Measurements from ENCODE around the gene AP4S1.
"Not testable (repeated sequence)": the region's sequence is repeated elsewhere in the genome, so short reads cannot be mapped to it uniquely, and the experiment has no call there.

Gene AP4S1

DNA sequence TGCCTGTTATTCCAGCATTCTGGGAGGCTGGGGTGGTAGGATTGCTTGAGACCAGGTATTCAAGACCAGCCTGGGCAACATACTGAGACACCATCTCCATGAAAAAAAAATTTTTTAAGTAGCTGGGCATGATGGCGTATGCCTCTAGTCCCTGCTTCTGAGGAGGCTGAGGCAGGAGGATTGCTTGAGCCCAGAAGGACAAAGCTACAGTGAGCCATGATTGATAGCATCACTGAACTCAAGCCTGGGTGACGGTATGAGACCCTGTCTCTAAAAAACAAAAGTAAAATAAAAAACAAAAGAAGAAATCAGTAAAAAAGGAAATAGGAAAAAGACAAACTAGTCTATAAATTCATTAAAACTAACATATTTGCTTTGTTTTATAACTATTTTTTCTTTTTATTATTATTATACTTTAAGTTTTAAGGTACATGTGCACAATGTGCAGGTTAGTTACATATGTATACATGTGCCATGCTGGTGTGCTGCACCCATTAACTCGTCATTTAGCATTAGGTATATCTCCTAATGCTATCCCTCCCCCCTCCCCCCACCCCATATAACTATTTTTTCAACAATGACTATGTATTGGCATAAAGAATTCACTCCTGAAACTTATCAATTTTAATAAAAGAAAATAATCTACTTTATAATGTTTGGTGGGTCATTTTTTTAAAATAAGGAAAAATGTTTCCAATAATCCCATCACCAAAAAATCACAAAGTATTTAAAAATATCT lies 15.4 kb upstream of the AP4S1 start:
- no peak for DNase-seq

DNA sequence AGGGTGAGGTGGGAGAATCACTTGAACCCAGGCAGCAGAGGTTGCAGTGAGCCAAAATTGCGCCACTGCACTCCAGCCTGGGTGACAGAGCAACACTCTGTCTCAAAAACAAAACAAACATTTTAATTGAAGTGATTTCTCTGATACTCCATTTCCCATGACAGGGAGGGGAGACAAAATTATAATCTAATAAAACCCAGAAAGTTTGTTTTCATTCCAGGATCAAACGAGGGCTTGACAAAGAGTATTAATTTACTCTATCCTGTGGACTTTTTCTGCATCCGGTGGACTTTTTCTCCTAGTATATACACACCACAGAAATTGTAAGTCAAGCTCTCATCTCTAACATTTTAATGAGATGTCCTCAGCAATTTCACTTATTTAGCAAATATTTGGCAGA lies 14.5 kb upstream of the AP4S1 start:
- no peak for DNase-seq

DNA sequence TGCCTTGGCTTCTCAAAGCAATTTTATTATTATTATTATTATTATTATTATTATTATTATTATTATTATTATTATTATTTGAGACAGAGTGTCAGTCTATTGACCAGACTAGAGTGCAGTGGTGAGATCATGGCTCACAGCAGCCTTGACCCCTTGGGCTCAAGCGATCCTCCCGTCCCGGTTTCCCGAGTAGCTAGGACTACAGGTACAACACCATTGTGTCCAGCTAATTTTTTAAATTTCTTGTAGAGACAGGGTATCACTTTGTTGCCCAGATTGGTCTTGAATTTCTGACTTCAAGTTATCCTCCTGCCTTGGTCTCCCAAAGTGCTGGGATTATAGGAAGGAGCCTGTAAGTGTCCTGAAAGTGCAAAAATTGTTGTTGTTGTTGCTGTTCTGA lies 11.6 kb upstream of the AP4S1 start:
- no peak for DNase-seq

DNA sequence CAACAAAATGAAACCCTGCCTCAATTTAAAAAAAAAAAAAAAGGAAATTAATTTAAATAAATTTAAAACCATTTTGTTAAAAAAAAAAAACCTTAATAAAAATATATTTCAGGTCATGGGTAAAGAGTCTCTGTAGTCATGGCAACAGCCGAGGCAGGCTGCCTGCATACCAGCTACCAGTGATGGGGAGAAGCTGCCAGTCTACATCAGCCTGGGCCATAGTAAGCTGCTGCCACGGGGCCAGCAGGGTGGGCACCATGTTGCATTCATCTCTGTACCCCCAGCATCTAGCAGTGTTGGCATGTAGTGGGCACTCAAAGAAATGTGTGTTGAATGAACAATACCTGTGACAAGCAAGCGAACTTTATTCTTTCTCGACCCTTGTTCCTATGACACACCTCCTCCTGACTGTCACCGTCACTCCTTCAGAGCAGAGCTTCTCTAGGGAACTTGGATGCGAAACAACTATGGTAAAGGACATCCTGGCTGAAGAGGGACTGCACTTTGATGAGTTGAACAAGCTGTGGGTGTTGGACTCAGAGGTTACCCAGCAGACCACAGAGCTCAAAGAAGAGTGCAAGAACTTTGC lies 7.3 kb upstream of the AP4S1 start:
- no peak for DNase-seq

DNA sequence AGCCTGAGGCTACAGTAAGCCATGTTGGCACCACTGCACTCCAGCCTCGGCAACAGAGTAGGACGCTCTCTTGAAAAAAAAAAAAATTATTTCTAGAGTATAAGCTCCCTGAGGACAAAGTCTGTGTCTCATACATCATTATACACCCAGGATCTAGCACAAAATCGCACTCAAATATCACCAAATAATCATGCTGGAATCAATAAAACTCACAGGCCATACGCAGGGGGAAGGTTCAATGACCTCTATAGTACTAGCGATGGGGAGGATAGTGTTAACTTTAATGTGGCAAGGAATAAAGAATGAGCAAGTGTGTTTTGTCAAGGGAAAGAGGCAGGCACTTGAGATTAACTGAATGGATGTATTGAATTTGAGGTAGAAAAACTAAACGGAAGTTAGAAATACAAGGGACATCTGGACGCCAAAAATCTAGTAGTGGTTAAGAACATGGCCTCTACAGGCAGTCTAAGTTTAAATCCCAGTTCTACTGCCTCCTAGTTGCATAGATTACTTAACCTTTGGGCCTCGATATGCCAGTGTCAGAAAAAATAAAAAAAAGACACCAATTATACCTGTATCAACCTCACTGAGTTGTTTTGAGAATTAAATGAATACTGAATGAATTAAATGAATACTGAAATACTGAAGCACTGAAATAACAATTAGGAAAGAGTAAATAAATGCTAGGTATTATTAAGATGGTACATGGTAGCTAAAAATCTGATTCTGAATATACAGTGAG lies 4.4 kb upstream of the AP4S1 start:
- no peak for DNase-seq

DNA sequence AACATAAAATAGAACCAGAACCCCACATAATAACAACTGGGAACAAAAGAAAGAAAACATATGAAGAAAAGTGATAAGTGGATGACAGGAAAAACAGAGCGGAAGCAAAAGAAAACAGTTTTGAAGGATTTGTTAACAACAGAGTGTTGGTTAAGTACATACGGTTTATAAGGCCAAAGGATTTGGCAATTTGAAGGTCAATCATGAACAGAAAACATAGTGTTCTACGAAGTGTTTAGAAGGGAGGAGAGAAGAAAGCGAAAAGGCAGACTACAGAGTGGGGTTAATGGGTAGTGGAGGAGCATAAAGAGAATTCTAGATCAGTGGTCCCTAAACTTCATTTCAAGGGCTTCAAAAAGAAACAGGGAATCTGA lies 3.9 kb upstream of the AP4S1 start:
- DNase-seq = no peak

DNA sequence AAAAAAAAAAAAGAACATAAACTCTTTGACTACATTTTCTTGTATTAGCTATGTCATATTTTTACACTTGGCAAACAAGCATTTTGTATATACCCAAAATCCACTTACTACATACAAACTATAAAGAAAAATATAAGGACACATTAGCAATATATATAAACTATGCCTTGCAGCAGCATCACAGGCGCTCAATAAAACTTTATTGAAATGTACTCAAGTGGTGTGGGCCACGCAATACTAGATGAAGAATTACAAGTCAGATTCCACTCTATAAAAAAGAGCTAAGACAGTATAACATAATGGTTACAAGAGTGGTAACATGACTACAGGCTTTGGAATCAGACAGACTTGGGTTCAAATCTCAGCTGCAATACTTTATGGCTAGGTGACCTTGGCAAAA lies 3.1 kb upstream of the AP4S1 start:
- DNase-seq = no peak

DNA sequence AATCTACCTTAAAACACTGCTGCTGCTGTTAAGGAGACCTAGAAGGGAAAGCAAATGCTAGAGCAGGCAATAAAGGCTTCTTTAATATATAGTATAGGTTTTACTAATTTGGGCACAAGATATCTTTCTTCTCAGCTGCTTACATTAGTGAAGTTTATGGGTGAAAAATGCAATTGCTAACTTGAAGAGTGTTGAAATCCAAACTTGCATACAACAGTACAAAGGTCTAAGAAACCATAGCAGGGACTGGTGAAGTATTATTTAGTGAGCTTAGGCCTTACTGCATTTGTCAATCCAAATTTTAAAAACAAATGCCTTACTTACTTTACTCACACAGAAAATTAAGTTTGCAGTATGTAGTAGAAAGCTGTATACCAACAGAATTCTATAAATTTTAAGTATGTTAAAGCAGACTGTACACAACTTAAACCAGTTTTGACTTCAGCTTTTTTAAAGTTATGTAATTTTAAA lies 1.4 kb upstream of the AP4S1 start:
- DNase-seq = peak in 1 of 2 donors; percentile 9

DNA sequence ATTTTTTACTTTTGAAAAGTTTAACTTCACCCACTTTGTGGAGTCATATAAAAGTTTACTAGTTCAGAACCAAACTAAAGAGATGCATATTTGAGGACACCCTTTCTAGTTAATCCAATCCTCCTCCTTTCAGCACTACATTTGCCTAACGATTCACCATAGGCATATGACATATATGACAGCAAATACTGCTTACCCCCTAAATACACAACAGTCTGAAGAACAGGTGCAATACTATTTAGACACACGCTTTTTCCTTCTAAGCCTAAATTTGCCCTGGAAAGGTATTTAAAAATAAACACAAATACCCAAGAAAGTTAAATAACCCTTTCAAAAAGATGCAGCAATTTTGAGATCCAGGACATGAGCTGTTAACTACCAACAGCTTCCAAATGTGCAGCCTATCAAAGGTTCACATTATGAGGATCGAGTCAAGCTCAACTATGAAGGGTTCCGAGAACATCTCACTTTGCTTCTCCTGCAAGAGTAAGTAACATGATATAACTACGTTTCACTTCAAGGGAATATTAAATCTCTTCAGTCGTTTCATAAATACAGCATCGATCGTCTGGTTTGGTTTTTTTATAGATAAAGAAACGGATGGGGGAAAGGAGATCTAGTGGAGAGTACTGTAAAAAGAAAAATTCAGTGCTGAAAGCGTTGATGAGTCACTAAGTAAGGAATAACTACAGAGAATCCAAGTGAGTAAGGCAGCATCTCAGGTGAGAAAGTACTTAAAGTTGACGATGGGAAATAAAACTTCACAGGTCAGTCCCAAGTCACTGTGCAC lies 677 bp upstream of the AP4S1 start:
- DNase-seq = peak in 1 of 2 donors; percentile 3

DNA sequence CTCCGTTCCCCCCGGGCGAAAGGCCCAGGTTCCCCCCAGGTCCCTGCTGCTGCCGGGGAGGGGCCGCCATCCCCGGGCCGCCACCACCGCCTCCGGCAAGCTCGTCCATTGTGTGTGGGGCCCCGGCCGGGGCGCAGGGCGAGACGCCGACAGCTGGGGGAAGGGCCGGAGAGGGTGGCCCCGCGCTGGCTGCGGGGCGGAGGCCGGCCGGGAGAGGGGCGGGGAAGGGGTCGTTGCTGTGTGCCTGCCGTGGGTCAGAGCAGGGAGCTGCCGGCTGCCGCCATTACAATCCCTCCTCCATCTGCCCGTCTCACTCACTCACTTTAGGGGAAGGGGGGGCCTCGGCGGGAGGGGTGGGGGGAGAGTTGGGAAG lies 614 bp downstream of the AP4S1 start, which contains the start of gene STRN3:
TSS of gene STRN3 (minus strand) at position 303 of the 373 bp plus-strand sequence. CDS start at position 109, 194 bp downstream.
- no peak for DNase-seq

DNA sequence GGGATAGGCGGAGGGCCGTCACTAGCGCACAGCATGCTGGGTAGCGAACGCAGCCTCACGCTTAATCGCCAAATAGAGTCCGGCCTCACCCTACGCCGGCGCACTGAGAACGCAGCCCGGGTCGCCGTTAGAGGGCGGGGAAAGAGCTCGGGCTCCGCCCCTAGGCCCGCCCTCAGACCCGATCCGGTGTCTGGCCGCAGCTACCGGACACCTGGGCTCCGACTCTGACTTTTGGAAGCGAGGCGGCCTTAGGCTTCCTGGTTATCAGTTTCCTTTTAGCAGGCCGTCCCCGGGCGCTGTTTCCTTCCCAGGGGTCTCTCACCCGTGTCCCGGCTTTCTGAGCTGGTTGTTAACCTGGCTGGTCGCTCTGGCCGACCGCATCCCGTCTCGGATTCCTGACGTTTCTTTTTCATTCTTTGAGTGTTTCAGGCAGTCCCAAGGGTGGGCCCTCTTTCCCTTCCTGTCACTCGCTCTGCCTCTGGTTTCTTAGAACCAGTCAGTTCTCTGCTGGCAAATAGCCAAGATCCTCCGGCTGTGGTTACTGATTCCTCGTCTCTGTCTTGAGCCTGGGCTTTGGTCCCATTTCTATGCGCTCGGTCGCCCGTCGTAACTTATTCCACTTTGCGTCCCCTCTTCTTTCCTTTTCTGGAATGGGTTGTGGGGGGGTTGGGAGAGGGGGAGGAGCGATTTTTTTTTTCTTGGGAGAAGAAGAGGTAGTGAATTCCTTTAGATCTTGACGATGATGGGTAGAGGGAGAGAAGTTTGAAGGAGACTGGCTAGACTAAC lies 1.2 kb downstream of the AP4S1 start:
- peak; percentile 92 to 94 for DNase-seq

DNA sequence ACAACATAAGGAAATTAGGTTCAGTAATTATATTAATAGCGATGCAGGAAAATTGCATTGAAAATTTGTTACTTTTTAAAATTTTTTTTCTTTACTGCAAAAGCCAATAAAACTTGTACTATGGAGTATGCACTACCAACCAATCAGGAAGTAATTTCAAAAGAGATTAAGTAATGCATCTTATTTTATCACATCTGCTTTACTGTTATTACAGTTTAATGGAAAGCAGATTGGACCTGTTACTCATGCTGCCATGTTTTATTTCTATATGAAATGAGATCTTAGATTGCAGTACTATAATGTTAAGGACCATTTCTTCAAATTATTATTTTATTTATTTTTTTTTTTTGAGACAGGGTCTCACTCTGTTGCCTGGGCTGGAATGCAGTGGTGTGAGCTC lies 2.4 kb downstream of the AP4S1 start:
- peak in 1 of 2 donors; percentile 40 for DNase-seq

DNA sequence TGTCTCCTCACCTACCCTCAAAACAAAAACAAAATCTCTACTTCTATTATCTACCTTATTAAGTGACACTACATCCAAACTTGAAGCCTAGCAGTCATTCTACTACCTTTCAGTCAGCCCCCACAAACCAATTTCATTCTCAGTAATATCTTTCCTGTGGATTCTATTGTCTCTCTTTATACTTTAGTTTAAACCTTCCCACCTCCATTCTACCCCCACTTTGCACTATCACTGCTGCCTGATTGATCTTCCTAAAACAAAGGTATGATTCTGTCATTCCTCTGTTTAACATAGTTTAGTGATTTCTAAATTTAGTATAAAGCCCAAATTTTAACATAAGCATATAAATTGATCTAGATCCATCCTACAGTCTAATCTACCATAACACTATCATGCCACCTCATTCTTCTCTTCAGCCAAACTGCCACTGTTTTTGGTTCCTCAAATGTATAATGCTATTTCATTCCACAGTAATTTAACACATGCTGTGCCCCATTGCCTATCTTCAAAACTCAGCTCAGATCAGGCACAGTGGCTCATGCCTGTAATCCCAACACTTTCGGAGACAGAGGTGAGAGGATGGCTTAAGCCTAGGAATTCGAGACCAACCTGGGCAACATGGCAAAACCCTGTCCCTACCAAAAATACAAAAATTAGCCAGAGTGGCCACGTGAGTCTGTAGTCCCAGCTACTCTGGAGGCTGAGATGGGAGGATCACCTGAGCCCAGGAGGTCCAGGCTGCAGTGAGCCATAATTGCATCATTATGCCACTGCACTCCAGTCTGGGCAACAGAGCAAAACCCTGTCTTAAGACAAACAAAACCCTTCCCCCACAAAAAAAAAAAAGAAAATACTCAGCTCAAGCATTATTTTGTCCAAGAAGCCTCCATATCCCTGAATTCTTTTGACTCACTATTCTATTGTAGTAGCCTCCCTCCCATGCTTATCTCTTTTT lies 3.8 kb downstream of the AP4S1 start:
- DNase-seq = peak in 1 of 2 donors; percentile 3

DNA sequence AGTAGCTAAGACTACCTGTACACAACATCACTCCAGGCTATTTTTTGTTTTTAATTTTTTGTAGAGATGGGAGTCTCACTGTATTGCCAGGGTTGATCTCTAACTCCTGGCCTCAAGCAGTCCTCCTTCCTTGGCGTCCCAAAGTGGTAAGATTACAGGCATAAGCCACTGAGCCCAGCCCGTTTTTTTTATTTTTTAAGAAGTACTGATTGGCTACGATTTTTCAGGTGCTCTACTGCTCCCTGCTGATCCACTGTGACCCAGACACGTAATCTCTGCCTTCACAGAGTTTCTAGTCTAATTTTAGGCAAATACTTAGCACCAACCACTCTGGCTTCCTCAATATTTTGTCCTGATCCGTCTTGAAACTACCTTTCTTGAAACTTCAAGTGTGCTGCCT lies 5.0 kb downstream of the AP4S1 start:
- no peak for DNase-seq

DNA sequence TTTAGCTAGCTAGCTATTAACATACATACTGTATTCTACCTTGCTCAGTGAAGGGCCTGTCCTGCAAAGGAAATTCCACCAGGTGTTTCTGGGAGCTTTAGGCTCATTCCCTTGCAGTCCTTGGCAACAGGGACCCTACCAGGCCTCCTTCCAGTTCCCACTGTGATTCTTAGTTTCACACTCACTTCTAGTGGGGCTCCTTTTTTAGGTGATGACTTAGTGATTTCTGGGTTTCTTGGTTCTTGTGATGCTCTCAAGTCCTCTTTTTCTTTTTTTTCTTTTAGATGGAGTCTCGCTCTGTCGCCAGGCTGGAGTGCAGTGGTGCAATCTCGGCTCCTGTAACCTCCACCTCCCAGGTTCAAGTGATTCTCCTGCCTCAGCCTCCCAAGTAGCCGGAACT lies 11.1 kb downstream of the AP4S1 start:
- DNase-seq = no peak

DNA sequence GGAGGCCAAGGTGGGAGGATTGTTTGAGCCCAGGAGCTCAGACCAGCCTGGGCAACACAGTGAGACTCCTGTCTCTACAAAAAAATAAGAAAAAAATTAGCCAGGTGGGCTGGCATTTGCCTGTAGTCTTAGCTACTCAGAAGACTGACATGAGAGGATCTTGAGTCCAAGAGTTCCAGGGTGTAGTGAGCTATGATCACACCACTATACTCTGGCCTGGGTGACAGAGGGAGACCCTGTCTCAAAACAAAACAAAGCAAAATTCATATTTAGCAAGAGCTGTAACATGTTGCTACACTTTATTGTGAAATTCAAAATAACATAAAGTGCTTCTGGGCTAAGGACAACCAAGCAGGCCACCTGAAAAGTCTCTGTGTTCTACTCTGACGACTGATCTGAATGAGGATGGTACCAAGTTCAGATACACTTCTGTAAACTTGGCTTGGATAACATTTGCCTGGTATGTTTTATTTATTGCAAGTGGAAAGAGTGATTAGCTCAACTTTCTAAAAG lies 12.3 kb downstream of the AP4S1 start:
- DNase-seq = peak in 1 of 2 donors; percentile 46

DNA sequence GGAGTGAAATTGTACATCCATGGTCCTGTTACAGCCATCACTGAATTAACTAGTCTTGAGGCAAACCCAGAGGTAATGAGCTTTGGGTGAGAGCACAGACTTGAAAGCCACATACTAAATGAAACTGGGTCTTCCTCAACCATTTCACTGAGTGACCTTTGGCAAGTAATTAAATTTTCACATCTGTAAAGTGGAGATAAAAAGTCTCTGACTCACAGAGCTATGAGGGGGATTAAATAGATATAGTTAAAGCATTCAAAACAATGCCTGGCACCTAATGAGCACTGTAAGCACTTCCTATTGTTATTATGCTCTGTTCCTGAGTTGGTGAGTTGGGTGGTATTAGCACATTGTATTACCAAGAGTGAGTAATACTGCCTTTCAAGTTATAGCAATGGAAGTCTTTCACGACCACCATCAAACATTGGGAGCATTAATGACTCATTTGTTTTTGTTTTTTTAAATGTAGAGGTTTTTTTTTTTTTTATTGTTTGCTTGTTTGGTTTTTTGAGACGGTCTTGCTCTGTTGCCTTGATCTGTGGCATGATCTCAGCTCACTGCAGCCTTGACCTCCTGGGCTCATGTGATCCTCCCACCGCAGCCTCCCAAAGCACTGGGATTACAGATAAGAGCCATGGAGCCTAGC lies 13.2 kb downstream of the AP4S1 start:
- DNase-seq = no peak

DNA sequence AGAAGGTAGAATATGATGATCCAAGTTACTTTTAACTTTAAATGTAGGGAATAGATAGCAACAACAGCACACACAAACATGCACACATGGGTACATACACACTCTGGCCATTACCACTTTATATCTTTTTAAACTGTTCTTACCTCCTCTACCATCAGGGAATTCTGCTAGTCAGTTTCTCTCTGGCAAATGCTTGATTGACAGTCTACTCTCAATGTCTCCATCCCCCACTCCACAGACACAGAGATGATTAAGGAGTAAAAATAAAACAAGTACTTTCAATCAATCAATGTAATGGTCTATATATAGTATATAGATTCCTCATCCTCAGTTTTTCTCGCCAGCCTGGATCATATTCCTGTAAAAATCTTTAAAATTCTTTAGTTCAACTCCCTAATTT lies 16.9 kb downstream of the AP4S1 start:
- DNase-seq = no peak

DNA sequence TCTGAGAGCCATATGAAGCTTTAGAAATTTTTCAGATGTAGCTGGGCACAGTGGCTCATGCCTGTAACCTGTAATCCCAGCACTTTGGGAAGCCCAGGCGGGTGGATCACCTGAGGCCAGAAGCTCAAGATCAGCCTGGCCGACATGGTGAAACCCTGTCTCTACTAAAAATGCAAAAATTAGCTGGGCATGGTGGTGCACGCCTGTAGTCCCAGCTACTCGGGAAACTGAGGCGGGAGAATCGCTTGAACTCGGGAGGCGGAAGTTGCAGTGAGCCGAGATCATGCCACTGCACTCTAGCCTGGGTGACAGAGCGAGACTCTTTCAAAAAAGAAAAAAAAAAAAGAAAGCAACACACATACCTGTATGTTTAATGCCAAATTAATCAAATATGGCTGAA lies 17.4 kb downstream of the AP4S1 start:
- DNase-seq = not testable (repeated sequence)

DNA sequence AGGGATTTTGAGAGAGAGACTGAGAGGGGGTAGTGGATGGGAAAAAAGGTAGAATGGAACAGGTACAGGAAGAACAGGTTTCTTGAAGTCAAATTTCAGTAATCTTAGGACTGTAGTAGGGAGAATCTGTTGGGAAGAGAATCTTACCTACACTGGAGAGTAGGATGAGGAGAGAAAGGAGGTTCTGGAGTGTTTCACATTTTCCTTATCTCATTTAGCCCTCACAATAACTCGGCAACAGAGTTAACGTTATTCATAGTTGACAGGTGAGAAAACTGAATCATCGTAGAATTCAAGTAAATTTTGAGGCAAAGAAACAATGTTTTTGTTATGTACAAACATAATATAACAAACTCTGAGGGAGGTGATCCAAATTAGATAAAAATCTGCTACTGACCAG lies 17.9 kb downstream of the AP4S1 start:
- DNase-seq = no peak
